H9 (cell line): ENCODE results near the gene NEK7. TPM values are rescaled to one million over a fixed set of nuclear protein-coding genes. Genes with fewer than 3 reads are reported as not detected.

Experiments used
- DNase-seq: peaks from one replicate; pipeline ENCODE4 v3.0.0-alpha.2; 2017
- H2AFZ ChIP-seq: one replicate; pipeline ENCODE4 v1.6.1; 2013; ENCODE audit warnings: mild to moderate bottlenecking, low read length, control low read depth, moderate library complexity
- H2AK5ac ChIP-seq: 2 replicates; pipeline ENCODE4 v1.6.1; 2013; ENCODE audit warnings: low read length, control low read depth, mixed read lengths; ENCODE audit not compliant: insufficient read length
- H2BK120ac ChIP-seq: one replicate; pipeline ENCODE4 v1.6.1; 2013; ENCODE audit warnings: low read depth, mild to moderate bottlenecking, low read length, control low read depth, inconsistent platforms; ENCODE audit not compliant: poor library complexity, severe bottlenecking
- H2BK12ac ChIP-seq: 2 replicates; pipeline ENCODE4 v1.6.1; 2013; ENCODE audit warnings: low read length, control low read depth, mixed read lengths, low read depth; ENCODE audit not compliant: insufficient read length
- H2BK15ac ChIP-seq: 2 replicates; pipeline ENCODE4 v1.6.1; 2013; ENCODE audit warnings: low read depth, low read length, control low read depth
- H2BK20ac ChIP-seq: one replicate; pipeline ENCODE4 v1.6.1; 2013; ENCODE audit warnings: low read depth, mild to moderate bottlenecking, low read length, control low read depth, inconsistent platforms; ENCODE audit not compliant: poor library complexity, severe bottlenecking
- H2BK5ac ChIP-seq: 2 replicates; pipeline ENCODE4 v1.6.1; 2013; ENCODE audit warnings: low read length, control low read depth, mixed read lengths; ENCODE audit not compliant: insufficient read length
- H3K14ac ChIP-seq: 2 replicates; pipeline ENCODE4 v1.6.1; 2013; ENCODE audit warnings: low read length, control low read depth; ENCODE audit not compliant: insufficient read depth
- H3K18ac ChIP-seq: 2 replicates; pipeline ENCODE4 v1.6.1; 2013; ENCODE audit warnings: low read depth, mild to moderate bottlenecking, mixed read lengths, low read length, control low read depth; ENCODE audit not compliant: insufficient read length
- H3K23ac ChIP-seq: 2 replicates; pipeline ENCODE4 v1.6.1; 2013; ENCODE audit warnings: low read length, control low read depth, mixed read lengths, low read depth; ENCODE audit not compliant: insufficient read length
- H3K23me2 ChIP-seq: 2 replicates; pipeline ENCODE4 v1.6.1; 2013; ENCODE audit warnings: low read depth, mild to moderate bottlenecking, mixed read lengths, low read length, control low read depth; ENCODE audit not compliant: insufficient read length, poor library complexity, severe bottlenecking
- H3K27ac ChIP-seq: 2 replicates; pipeline ENCODE4 v1.5.1; 2013; ENCODE audit warnings: low read length, control low read depth, mixed read lengths, low read depth; ENCODE audit not compliant: insufficient read length
- H3K27me3 ChIP-seq: 2 replicates; pipeline ENCODE4 v1.6.1; 2013; ENCODE audit warnings: low read length, control low read depth, inconsistent platforms; ENCODE audit not compliant: insufficient read depth
- H3K4ac ChIP-seq: 2 replicates; pipeline ENCODE4 v1.6.1; 2013; ENCODE audit warnings: low read depth, mild to moderate bottlenecking, control low read depth, inconsistent platforms, low read length, moderate library complexity
- H3K4me1 ChIP-seq: 2 replicates; pipeline ENCODE4 v1.6.1; 2013; ENCODE audit warnings: low read length, control low read depth, inconsistent platforms; ENCODE audit not compliant: insufficient read depth
- H3K4me2 ChIP-seq: 2 replicates; pipeline ENCODE4 v1.6.1; 2013; ENCODE audit warnings: low read length, control low read depth, mixed read lengths; ENCODE audit not compliant: insufficient read length, insufficient read depth
- H3K56ac ChIP-seq: 2 replicates; pipeline ENCODE4 v1.6.1; 2013; ENCODE audit warnings: low read depth, mild to moderate bottlenecking, mixed read lengths, low read length, control low read depth; ENCODE audit not compliant: insufficient read length
- H3K79me1 ChIP-seq: 2 replicates; pipeline ENCODE4 v1.6.1; 2013; ENCODE audit warnings: low read depth, mild to moderate bottlenecking, moderate library complexity, low read length, control low read depth, inconsistent platforms; ENCODE audit not compliant: insufficient read depth, poor library complexity, severe bottlenecking
- H3K79me2 ChIP-seq: 2 replicates; pipeline ENCODE4 v1.6.1; 2013; ENCODE audit warnings: low read length, control low read depth, inconsistent platforms; ENCODE audit not compliant: insufficient read depth
- H3K9ac ChIP-seq: 2 replicates; pipeline ENCODE4 v1.6.1; 2013; ENCODE audit warnings: low read length, control low read depth, mixed read lengths; ENCODE audit not compliant: insufficient read length; ENCODE audit errors: extremely low read depth
- H3K9me3 ChIP-seq: one replicate; pipeline ENCODE4 v1.6.1; 2013; ENCODE audit warnings: low read depth, low read length, inconsistent platforms; ENCODE audit not compliant: control insufficient read depth
- H3T11ph ChIP-seq: one replicate; pipeline ENCODE4 v1.6.1; 2013; ENCODE audit warnings: mild to moderate bottlenecking, low read length, control low read depth, inconsistent platforms
- H4K20me1 ChIP-seq: one replicate; pipeline ENCODE4 v1.6.1; 2013; ENCODE audit not compliant: control insufficient read depth, insufficient read length, insufficient read depth
- H4K5ac ChIP-seq: 2 replicates; pipeline ENCODE4 v1.6.1; 2013; ENCODE audit warnings: low read depth, mild to moderate bottlenecking, mixed read lengths, low read length, control low read depth; ENCODE audit not compliant: insufficient read length
- H4K8ac ChIP-seq: replicated peaks from 2 replicates; pipeline ENCODE4 v1.6.1; 2013; ENCODE audit warnings: low read length, control low read depth, mixed read lengths, low read depth; ENCODE audit not compliant: insufficient read length
- H4K91ac ChIP-seq: 2 replicates; pipeline ENCODE4 v1.6.1; 2013; ENCODE audit warnings: low read depth, mild to moderate bottlenecking, moderate library complexity, mixed read lengths, low read length, control low read depth; ENCODE audit not compliant: insufficient read length
- H3K27ac Mint-ChIP-seq, 3 experiments: 2 replicates in 2 of 3; 3 replicates in 1 of 3; pipeline ENCODE4 v1.8.0; 2020 to 2021; ENCODE audit warnings: mixed read lengths in 3 of 3, mild to moderate bottlenecking in 1 of 3, moderate library complexity in 1 of 3
- H3K27me3 Mint-ChIP-seq: 2 replicates; pipeline ENCODE4 v1.8.0; 2021; ENCODE audit warnings: low read depth, mild to moderate bottlenecking, moderate library complexity, mixed read lengths
- H3K36me3 Mint-ChIP-seq, 3 experiments: 2 replicates in 2 of 3; 3 replicates in 1 of 3; pipeline ENCODE4 v1.8.0; 2020 to 2021; ENCODE audit warnings: low read depth in 3 of 3, mixed read lengths in 3 of 3; ENCODE audit not compliant: insufficient read depth in 1 of 3
- H3K4me1 Mint-ChIP-seq, 2 experiments: 2 replicates each; pipeline ENCODE4 v1.8.0; 2020; ENCODE audit warnings: mixed read lengths in 2 of 2
- H3K4me3 Mint-ChIP-seq, 2 experiments: 2 replicates in 1 of 2; 3 replicates in 1 of 2; pipeline ENCODE4 v1.8.0; 2020 to 2021; ENCODE audit warnings: mild to moderate bottlenecking in 2 of 2, mixed read lengths in 2 of 2, moderate library complexity in 1 of 2
- H3K9me3 Mint-ChIP-seq, 2 experiments: 2 replicates in 1 of 2; 3 replicates in 1 of 2; pipeline ENCODE4 v1.8.0; 2020; ENCODE audit warnings: mild to moderate bottlenecking in 2 of 2, mixed read lengths in 2 of 2, moderate library complexity in 1 of 2
- WGBS: extraction: QIAGEN DNeasy Blood & Tissue Kit; methylation state at CpG from one replicate; pipeline ENCODE4 v1.1.7; 2013; ENCODE audit warnings: missing lambda C conversion rate, low lambda C conversion rate, mixed read lengths; ENCODE audit not compliant: insufficient read length; ENCODE audit errors: extremely low coverage; 5-methylcytosine and 5-hydroxymethylcytosine counted together
- total RNA-seq: library from RNA; stranded (reverse); gene quantifications from 2 replicates; pipeline ENCODE4 v1.2.1, GENCODE V29; 2021
- TF ChIP-seq, protein P1 (sequence below): fragments of 200-600 bp; sonication (generic); conservative IDR thresholded peaks from 3 replicates; pipeline ENCODE4 v1.8.0; 2021; ENCODE audit warnings: antibody characterized with exemption, mild to moderate bottlenecking

The NEK7 gene
- total RNA-seq, 1 experiment from 2014 or later: 9.6 TPM

DNA sequence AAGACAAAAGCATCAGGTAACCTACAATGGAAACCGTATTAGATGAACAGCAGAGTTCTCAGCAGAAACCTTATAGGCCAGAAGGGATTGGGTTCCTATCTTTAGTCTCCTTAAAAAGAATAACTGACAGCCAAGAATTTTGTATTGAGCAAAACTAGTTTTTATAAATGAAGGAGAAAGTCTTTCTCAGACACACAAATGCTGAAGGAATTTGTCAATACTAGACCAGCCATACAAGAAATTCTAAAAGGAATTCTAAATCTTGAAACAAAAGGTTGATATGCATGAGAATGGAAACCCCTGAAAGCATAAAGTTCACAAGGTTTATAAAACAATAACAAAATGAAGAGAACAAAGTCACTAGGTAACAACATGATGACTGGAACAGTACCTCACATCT, 58.1 kb downstream of the NEK7 start:
- Mint-ChIP-seq H3K36me3 (peaks cover 14 to 38% (median 21%) of the 10 kb centered on the region in 3 experiments), H3K4me3 (no peak overlapping the region), H3K4me1 (no peaks in the 10 kb centered on the region; a peak in 1 of 4 replicates), H3K27ac (no peak overlapping the region), H3K27me3 (no peaks in the 10 kb centered on the region), H3K9me3 (peaks cover 16 to 23% of the 10 kb centered on the region in 2 experiments)
- H3K9ac ChIP-seq: no peak overlapping the region
- H2BK120ac ChIP-seq: no peak overlapping the region
- H2AFZ ChIP-seq: no peak overlapping the region
- H2BK15ac ChIP-seq: no peak overlapping the region
- H4K8ac ChIP-seq: no peak overlapping the region
- no peak overlapping the region for H2BK5ac ChIP-seq
- H3K27me3 ChIP-seq: no peaks in the 10 kb centered on the region
- no peak overlapping the region for H3K27ac ChIP-seq
- H3K14ac ChIP-seq: no peak overlapping the region
- no peaks in the 10 kb centered on the region for H3K79me2 ChIP-seq
- H3K23me2 ChIP-seq: no peaks in the 10 kb centered on the region
- no CpG with 5 or more reads among the region's 1 CpG for WGBS
- H3K79me1 ChIP-seq: no peaks in the 10 kb centered on the region
- H3T11ph ChIP-seq: no peak overlapping the region
- H3K23ac ChIP-seq: no peak overlapping the region
- no peaks in the 10 kb centered on the region for H3K4me1 ChIP-seq
- H4K91ac ChIP-seq: no peak overlapping the region
- no peak overlapping the region for H2BK12ac ChIP-seq
- H3K18ac ChIP-seq: no peak overlapping the region
- no peaks in the 10 kb centered on the region for H4K20me1 ChIP-seq
- no peak overlapping the region for H3K4ac ChIP-seq
- no peak overlapping the region for H4K5ac ChIP-seq
- DNase-seq: no peak
- no peak overlapping the region for H3K4me2 ChIP-seq
- H2BK20ac ChIP-seq: no peak overlapping the region
- TF ChIP-seq, protein P1, sequence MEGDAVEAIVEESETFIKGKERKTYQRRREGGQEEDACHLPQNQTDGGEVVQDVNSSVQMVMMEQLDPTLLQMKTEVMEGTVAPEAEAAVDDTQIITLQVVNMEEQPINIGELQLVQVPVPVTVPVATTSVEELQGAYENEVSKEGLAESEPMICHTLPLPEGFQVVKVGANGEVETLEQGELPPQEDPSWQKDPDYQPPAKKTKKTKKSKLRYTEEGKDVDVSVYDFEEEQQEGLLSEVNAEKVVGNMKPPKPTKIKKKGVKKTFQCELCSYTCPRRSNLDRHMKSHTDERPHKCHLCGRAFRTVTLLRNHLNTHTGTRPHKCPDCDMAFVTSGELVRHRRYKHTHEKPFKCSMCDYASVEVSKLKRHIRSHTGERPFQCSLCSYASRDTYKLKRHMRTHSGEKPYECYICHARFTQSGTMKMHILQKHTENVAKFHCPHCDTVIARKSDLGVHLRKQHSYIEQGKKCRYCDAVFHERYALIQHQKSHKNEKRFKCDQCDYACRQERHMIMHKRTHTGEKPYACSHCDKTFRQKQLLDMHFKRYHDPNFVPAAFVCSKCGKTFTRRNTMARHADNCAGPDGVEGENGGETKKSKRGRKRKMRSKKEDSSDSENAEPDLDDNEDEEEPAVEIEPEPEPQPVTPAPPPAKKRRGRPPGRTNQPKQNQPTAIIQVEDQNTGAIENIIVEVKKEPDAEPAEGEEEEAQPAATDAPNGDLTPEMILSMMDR: no peak
- no peak overlapping the region for H3K56ac ChIP-seq
- no peak overlapping the region for H2AK5ac ChIP-seq
- no peaks in the 10 kb centered on the region for H3K9me3 ChIP-seq
